ENCODE results near the gene UBE3C. TPM values are rescaled to one million over a fixed set of nuclear protein-coding genes. Genes with fewer than 3 reads are reported as not detected.

UBE3C gene
- total RNA-seq, 1 donor from 2014 or later, result 85.7 TPM

GRCh38 chr7:157306846-157307838 is 168.4 kb downstream of the UBE3C start:
- no peak overlapping the region for H3K27ac Mint-ChIP-seq
- H3K36me3 Mint-ChIP-seq (ENCODE audit: low read depth), result no peaks in the 10 kb centered on the region
- no peaks in the 10 kb centered on the region for H3K9me3 Mint-ChIP-seq
- intact Hi-C loops (cut with micrococcal nuclease), result loop anchor here (10.0 kb wide), 1 partner anchor 188 kb away; no protein-coding TSS in a partner anchor
- no peaks in the 10 kb centered on the region for H3K27me3 Mint-ChIP-seq (ENCODE audit: low read depth)
- H3K4me1 Mint-ChIP-seq (ENCODE audit: low read depth), result peaks cover 36% of the 10 kb centered on the region
- H3K4me3 Mint-ChIP-seq (ENCODE audit: low read depth), result no peak overlapping the region
- no peak for DNase-seq (ENCODE audit: low spot score)

- no peak for DNase-seq (ENCODE audit: low spot score)
- no peaks in the 10 kb centered on the region for H3K9me3 Mint-ChIP-seq
- no peak overlapping the region for H3K4me3 Mint-ChIP-seq (ENCODE audit: low read depth)
- intact Hi-C loops (cut with micrococcal nuclease), result loop anchor here (5.0 to 10.0 kb wide), 2 partner anchors 77 to 185 kb away; no protein-coding TSS in a partner anchor
- H3K27me3 Mint-ChIP-seq (ENCODE audit: low read depth), result no peaks in the 10 kb centered on the region
- no peak overlapping the region for H3K27ac Mint-ChIP-seq
- peaks cover 24% of the 10 kb centered on the region for H3K4me1 Mint-ChIP-seq (ENCODE audit: low read depth)
- no peaks in the 10 kb centered on the region for H3K36me3 Mint-ChIP-seq (ENCODE audit: low read depth)
Observed at GRCh38 chr7:157309988-157310668, 171.4 kb downstream of the UBE3C start.

DNA sequence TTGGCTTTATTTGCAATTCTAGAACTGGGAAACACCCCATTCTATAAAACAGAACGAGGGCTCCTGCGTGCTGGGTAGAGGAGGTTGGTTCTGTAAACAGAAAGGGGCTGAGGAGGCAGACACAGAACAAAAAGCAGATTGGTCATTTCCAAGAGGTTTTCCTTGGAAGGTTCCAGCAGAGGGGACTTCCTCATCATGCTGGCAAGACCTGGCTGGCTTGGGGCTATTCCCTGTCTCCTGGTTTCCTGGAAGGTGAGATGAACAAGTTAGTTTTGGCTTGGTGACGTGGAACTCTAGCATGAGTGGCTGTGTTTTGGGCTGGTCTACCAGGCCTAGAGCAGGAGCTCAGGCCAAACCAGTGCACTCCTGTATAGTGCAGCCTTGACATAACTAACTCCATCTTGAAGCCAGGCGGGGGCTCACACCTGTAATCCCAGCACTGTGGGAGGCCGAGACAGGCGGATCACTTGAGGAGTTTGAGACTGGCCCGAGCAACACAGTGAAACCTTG is 172.0 kb downstream of the UBE3C start:
- intact Hi-C loops (cut with micrococcal nuclease), result loop anchor here (5.0 kb wide), 1 partner anchor 77 kb away; no protein-coding TSS in a partner anchor
- H3K9me3 Mint-ChIP-seq, result no peaks in the 10 kb centered on the region
- H3K4me1 Mint-ChIP-seq (ENCODE audit: low read depth), result peaks cover 24% of the 10 kb centered on the region
- peak overlapping the region; percentile 28 for H3K27ac Mint-ChIP-seq
- H3K4me3 Mint-ChIP-seq (ENCODE audit: low read depth), result no peak overlapping the region
- H3K27me3 Mint-ChIP-seq (ENCODE audit: low read depth), result no peaks in the 10 kb centered on the region
- H3K36me3 Mint-ChIP-seq (ENCODE audit: low read depth), result no peaks in the 10 kb centered on the region
- DNase-seq (ENCODE audit: low spot score), result no peak

DNA sequence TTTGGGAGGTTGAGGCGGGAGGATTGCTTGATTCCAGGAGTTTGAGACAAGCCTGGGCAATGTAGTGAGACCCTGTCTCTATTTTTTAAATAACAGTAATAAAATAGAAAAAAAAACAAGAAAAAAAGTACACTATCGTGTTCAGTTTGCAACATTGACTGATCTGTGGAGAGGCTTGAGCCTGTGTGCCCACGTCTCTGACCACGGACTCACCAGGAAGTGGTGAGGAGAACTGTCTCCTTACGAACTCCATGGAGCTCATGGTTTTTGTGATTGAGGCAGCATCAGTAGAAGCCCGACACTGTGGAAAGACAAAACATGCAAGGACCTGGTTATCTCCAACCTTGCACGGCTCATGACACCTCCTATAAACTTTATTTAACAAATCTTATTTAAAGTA is 174.2 kb downstream of the UBE3C start:
- intact Hi-C loops (cut with micrococcal nuclease), result loop anchor here (2.0 to 5.0 kb wide), 2 partner anchors 22 to 74 kb away; no protein-coding TSS in a partner anchor
- H3K27me3 Mint-ChIP-seq (ENCODE audit: low read depth), result no peaks in the 10 kb centered on the region
- peaks cover 10% of the 10 kb centered on the region for H3K4me1 Mint-ChIP-seq (ENCODE audit: low read depth)
- H3K9me3 Mint-ChIP-seq, result no peaks in the 10 kb centered on the region
- DNase-seq (ENCODE audit: low spot score), result no peak
- no peak overlapping the region for H3K27ac Mint-ChIP-seq
- H3K4me3 Mint-ChIP-seq (ENCODE audit: low read depth), result no peak overlapping the region
- no peaks in the 10 kb centered on the region for H3K36me3 Mint-ChIP-seq (ENCODE audit: low read depth)

- Mint-ChIP-seq H3K36me3 (ENCODE audit: low read depth) (no peaks in the 10 kb centered on the region), H3K4me3 (ENCODE audit: low read depth) (no peak overlapping the region), H3K27me3 (ENCODE audit: low read depth) (no peaks in the 10 kb centered on the region), H3K9me3 (no peaks in the 10 kb centered on the region), H3K27ac (no peak overlapping the region), H3K4me1 (ENCODE audit: low read depth) (peaks cover 16% of the 10 kb centered on the region)
- no peak for DNase-seq (ENCODE audit: low spot score)
- intact Hi-C loops (cut with micrococcal nuclease), result loop anchor here (2.0 to 5.0 kb wide), 2 partner anchors 21 to 74 kb away; no protein-coding TSS in a partner anchor
Observed at GRCh38 chr7:157313645-157314044, 174.9 kb downstream of the UBE3C start.

- no peaks in the 10 kb centered on the region for H3K36me3 Mint-ChIP-seq (ENCODE audit: low read depth)
- H3K27me3 Mint-ChIP-seq (ENCODE audit: low read depth), result no peaks in the 10 kb centered on the region
- peaks cover 10% of the 10 kb centered on the region for H3K4me1 Mint-ChIP-seq (ENCODE audit: low read depth)
- no peak for DNase-seq (ENCODE audit: low spot score)
- no peak overlapping the region for H3K4me3 Mint-ChIP-seq (ENCODE audit: low read depth)
- H3K27ac Mint-ChIP-seq, result peak overlapping the region; percentile 61
- intact Hi-C loops (cut with micrococcal nuclease), result no loop called here
- H3K9me3 Mint-ChIP-seq, result no peaks in the 10 kb centered on the region
Observed at GRCh38 chr7:157318015-157318706, 179.4 kb downstream of the UBE3C start.

Other genes with a start within 250 kb of the UBE3C start
- 60.5 and 61.7 TPM in 2 replicates for gene LMBR1, start 245.7 kb upstream of the UBE3C start, total RNA-seq
- 46.7 and 47.2 TPM in 2 replicates for gene NOM1, start 189.2 kb upstream of the UBE3C start, total RNA-seq
- gene MNX1, start 128.3 kb upstream of the UBE3C start, total RNA-seq, result 0.09 TPM in 1 of 2 replicates, not detected in the other
- gene DNAJB6, start 198.1 kb downstream of the UBE3C start, total RNA-seq, result 122 and 125 TPM in 2 replicates

All from activated T-helper 2 cell treated with anti-CD3 and anti-CD28 coated beads, Interferon-gamma antibody, Interleukin-2, Interleukin-4, amounts not matched to agents 10 μg/mL and 5 μg/mL and 100 μg/mL, durations not matched to agents 14 hours and 24 hours and 36 hours (primary cell).